NCI-H2081 (cell line): ENCODE data around the gene RAB17.

ENCODE experiments used
- DNase-seq, 2 experiments: peaks; one replicate each; lab custom pipeline; 2025; lab: John Stamatoyannopoulos, UW

RAB17 gene

GRCh38 chr2:237536083-237536415 lies 54.5 kb downstream of the RAB17 start:
- DNase-seq, result no peak

GRCh38 chr2:237535385-237536082 lies 55.0 kb downstream of the RAB17 start:
- no peak for DNase-seq

- no peak for DNase-seq
Observed at GRCh38 chr2:237534380-237534779, 56.2 kb downstream of the RAB17 start.

- no peak for DNase-seq
Observed at GRCh38 chr2:237533668-237534161, 56.8 kb downstream of the RAB17 start.

DNA sequence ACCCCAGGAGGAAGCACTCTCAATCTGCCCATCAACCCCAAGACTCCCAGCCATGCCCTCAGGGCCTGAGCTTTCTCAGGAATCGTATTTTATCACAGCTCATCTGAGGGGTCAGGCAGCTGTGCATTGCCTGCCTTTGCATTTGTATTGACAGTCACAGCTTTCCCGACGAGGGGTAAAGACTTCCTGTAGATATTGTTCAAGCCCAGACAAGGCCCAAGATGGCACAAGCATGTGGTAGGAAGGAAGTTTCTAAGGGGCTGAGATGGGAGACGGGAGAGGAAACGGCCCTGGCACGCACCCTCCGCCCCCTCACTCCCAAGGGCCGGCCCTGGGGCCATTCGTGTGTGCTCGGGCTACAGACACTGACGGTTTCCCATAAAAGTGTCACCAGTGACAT lies 58.4 kb downstream of the RAB17 start:
- DNase-seq, result no peak

DNA sequence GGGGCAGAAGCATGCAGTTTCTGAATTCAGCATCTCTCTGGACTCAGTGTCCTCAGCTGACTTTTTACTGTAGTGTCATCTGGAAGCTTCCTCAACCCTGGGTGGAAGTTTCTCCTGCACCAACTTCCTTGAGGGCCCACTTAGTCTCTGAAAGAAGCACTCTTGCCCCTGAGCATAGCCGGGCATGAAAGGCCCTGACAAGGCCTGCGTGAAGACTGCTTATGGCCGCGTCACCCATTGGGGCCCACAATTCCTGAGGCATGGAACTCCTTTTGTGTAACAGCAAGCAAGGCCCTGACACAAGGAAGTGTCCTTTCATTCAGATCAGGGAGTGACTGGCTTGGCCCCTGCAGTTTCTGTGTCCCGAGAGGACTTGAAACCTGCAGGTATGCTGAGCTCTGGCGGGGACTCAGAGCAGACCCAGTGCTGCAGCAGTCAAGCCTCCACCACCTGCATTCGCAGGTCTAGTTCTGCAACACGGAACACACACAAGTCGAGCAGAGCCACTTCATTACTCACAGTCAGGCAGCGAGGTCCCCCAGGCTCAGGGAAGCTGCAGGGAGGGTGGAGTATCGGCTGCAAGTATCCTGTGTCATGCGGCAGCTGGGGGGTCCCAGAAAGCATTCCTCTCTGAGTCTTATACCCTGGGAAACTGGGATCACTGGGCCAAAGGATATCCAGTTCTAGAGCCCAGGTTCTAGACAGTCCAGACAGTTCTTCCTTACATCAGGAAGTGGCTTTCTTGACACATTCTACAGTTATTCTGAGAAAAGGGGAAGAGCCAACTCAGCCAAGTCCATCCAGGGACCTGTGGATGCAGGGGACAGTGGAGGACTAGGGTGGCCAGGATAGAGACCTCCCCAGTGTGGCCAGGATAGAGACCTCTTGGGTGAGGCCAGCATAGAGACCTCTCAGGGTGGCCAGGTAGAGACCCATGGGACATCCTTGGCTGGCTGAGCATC lies 59.8 kb downstream of the RAB17 start:
- no peak for DNase-seq

GRCh38 chr2:237529452-237530402 lies 60.8 kb downstream of the RAB17 start:
- DNase-seq, result no peak

- DNase-seq, result no peak
Observed at GRCh38 chr2:237527766-237528165, 62.8 kb downstream of the RAB17 start.

DNA sequence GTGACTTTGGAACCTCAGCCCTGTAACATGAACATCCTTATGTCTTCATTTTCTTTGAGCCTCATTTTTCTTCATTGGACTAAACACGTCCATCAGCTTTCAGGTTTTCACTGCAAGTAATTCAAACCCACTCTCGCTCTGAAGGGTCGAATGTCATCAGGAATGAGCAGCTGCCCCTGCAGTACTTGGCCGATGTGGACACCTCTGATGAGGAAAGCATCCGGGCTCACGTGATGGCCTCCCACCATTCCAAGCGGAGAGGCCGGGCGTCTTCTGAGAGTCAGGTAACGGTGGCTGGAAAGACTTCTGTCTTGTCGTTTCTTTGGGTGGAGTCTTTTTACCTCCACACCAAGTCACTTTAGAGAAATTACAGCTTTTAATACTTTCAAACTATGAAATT lies 63.3 kb downstream of the RAB17 start:
- DNase-seq, result no peak

DNA sequence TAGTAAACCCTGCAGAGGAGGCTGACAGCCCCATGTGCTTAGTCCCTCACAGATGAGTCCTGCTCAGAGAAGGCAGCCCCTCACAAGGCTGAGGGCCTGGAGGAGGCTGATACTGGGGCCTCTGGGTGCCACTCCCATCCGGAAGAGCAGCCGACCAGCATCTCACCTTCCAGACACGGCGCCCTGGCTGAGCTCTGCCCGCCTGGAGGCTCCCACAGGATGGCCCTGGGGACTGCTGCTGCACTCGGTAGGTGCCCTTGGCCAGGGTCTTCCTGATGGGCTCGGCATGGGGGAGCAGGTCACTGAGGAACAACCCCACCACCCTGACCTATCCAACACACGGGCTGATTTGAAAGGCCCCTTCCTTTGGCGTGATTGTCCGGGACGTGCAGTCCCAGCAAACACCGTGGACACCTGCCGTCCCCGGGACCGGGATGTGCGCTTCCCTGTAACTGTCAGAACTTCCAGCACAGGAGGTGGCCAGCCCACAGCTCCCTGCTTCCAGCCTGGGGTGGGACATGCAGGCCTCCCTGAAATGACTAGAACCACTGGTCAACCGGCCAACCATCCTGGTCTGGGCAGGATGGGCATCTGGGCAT lies 64.9 kb downstream of the RAB17 start:
- no peak for DNase-seq

- no peak for DNase-seq
Observed at GRCh38 chr2:237524631-237525030, 65.9 kb downstream of the RAB17 start.
